ENCODE measurements around the gene NANOG. TPM values are rescaled to one million over a fixed set of nuclear protein-coding genes. Genes with fewer than 3 reads are reported as not detected.

The NANOG gene
- total and polyA plus RNA-seq, 2 donors (not counting 3 experiments of a cell fraction or from before 2014, with no cell fraction given) = 0.03 TPM; not detected in 1

- intact Hi-C loops (cut with micrococcal nuclease) (no loop called here), dilution Hi-C loops (cut with MboI; ENCODE audit: extremely low pct_ligation_motif_present, low sequenced_read_pairs) (no loop called here)
- Histone ChIP-seq H3K4me2 (ENCODE audit: insufficient read depth, low read length) (no peak overlapping the region), H3K36me3 (ENCODE audit: control insufficient read depth in 2 of 2, extremely low read depth in 1 of 2, insufficient read depth in 2 of 2, low read length in 2 of 2) (no peaks in the 10 kb centered on the region), H3K9me3 (replicated peaks; ENCODE audit: control insufficient read depth, insufficient read depth, low read length) (no peaks in the 10 kb centered on the region), H3K9ac (replicated peaks; ENCODE audit: extremely low read depth, insufficient read depth, low read length) (no peak overlapping the region), H3K4me1 (ENCODE audit: control insufficient read depth, extremely low read depth, insufficient read depth, low read length) (no peaks in the 10 kb centered on the region), H4K20me1 (replicated peaks; ENCODE audit: control insufficient read depth, extremely low read depth, insufficient read depth, low read length) (no peaks in the 10 kb centered on the region), H3K9me1 (replicated peaks; ENCODE audit: control insufficient read depth, extremely low read depth, insufficient read depth, low read length) (no peaks in the 10 kb centered on the region), H3K79me2 (ENCODE audit: control insufficient read depth, insufficient read depth, low read length) (no peaks in the 10 kb centered on the region), H3K4me3 (replicated peaks in 1 of 3; ENCODE audit: insufficient read depth in 1 of 3, low read depth in 1 of 3, low read length in 3 of 3) (no peak overlapping the region), H3K27ac (ENCODE audit: insufficient read depth, low read depth, low read length) (no peak overlapping the region), H3K27me3 (ENCODE audit: control insufficient read depth in 2 of 2, insufficient read depth in 2 of 2, low read length in 2 of 2) (no peaks in the 10 kb centered on the region), H2AFZ (ENCODE audit: low read depth, low read length) (no peak overlapping the region)
- ChIA-PET POLR2A (no interaction called here), CTCF (no interaction called here)
- no TSS peak for BruUV-seq (replicated peaks)
- TF ChIP-seq CTCF (IDR thresholded peaks at IDR 0.05; ENCODE audit: extremely low read depth in 1 of 2, insufficient read depth in 1 of 2, low read depth in 1 of 2, low read length in 2 of 2) (no peak), POLR2A (IDR thresholded peaks at IDR 0.05; ENCODE audit: low read depth, low read length) (no peak), GATA2 (IDR thresholded peaks at IDR 0.05; ENCODE audit: insufficient read depth, insufficient read length, low read depth, low read length) (no peak), MYC (IDR thresholded peaks at IDR 0.05; ENCODE audit: low read depth, low read length) (no peak), FOS (IDR thresholded peaks at IDR 0.05; ENCODE audit: borderline replicate concordance, insufficient read depth, low read length) (no peak), MAX (IDR thresholded peaks at IDR 0.05; ENCODE audit: insufficient read depth, insufficient read length) (no peak), POLR2AphosphoS5 (IDR thresholded peaks at IDR 0.05; ENCODE audit: insufficient read depth, low read depth, low read length) (no peak), EZH2 (IDR thresholded peaks at IDR 0.05; ENCODE audit: borderline replicate concordance, low read depth, low read length, severe bottlenecking) (no peak), JUN (IDR thresholded peaks at IDR 0.05; ENCODE audit: borderline replicate concordance, insufficient read depth, insufficient read length, low read depth) (no peak)
- FAIRE-seq (no peak), DNase-seq (ENCODE audit: low read depth, low spot score) (no peak)
These were observed 19.2 kb upstream of the NANOG start for GRCh38 chr12:7769999-7770398.
